Measurements from ENCODE around the gene ARMC5.

DNA sequence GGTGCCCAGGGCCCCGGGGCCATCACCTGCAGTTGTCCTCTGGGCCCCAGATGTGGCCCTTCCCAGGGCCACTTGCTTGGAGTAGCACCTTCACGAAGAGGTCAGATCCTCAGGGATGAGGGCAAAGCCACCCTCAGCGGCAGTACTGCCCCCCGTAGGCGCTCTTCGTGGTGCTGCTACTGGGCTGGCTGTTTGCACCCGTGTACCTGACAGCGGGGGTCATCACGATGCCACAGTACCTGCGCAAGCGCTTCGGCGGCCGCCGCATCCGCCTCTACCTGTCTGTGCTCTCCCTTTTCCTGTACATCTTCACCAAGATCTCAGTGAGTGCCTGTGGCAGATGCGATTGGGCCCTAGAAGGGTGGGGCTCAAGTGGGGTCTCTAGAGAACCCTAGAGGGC lies 26.3 kb downstream of the ARMC5 start:
- TF ChIP-seq GATA3 (IDR thresholded peaks at IDR 0.05; ENCODE audit: low read depth, low read length) (no peak), GATA2 (IDR thresholded peaks at IDR 0.05; ENCODE audit: low read depth, low read length) (no peak)
